Neural progenitor cell (in vitro differentiated cells): Measurements from ENCODE around the gene SPAG6. TPM values are rescaled to one million over a fixed set of nuclear protein-coding genes. Genes with fewer than 3 reads are reported as not detected.

Source experiments
- DNase-seq: peaks from one replicate; pipeline ENCODE4 v3.0.0-alpha.2; 2016; ENCODE audit warnings: low spot score
- H2AFZ ChIP-seq: fragments of 200-600 bp; sonication (generic); replicated peaks from 2 replicates; pipeline ENCODE4 v1.6.1; 2016; ENCODE audit warnings: antibody characterized with exemption
- H3F3A ChIP-seq: fragments of 200-600 bp; sonication (generic); 2 replicates; pipeline ENCODE4 v1.6.1; 2016; ENCODE audit warnings: antibody characterized with exemption, low read depth
- H3K27ac ChIP-seq: fragments of 200-600 bp; sonication (generic); 2 replicates; pipeline ENCODE4 v1.5.1; 2016; ENCODE audit warnings: mild to moderate bottlenecking
- H3K27me3 ChIP-seq: fragments of 200-600 bp; sonication (generic); 2 replicates; pipeline ENCODE4 v1.6.1; 2016; ENCODE audit warnings: mild to moderate bottlenecking, moderate library complexity
- H3K36me3 ChIP-seq: fragments of 200-600 bp; sonication (generic); 2 replicates; pipeline ENCODE4 v1.5.1; 2016
- H3K4me1 ChIP-seq: fragments of 200-600 bp; sonication (generic); 2 replicates; pipeline ENCODE4 v1.6.1; 2016; ENCODE audit warnings: mixed run types
- H3K4me2 ChIP-seq: fragments of 200-600 bp; sonication (generic); 2 replicates; pipeline ENCODE4 v1.6.1; 2016
- H3K4me3 ChIP-seq: fragments of 200-600 bp; sonication (generic); 2 replicates; pipeline ENCODE4 v1.5.1; 2016
- H3K79me2 ChIP-seq: fragments of 200-600 bp; sonication (generic); 2 replicates; pipeline ENCODE4 v1.6.1; 2016; ENCODE audit warnings: low read depth
- H3K9ac ChIP-seq: fragments of 200-600 bp; sonication (generic); 2 replicates; pipeline ENCODE4 v1.6.1; 2016
- H3K9me3 ChIP-seq: fragments of 200-600 bp; sonication (generic); 2 replicates; pipeline ENCODE4 v1.5.1; 2016; ENCODE audit warnings: low read depth
- H4K20me1 ChIP-seq: fragments of 200-600 bp; sonication (generic); 2 replicates; pipeline ENCODE4 v1.6.1; 2016; ENCODE audit warnings: low read depth
- H3K27ac Mint-ChIP-seq: 3 replicates; pipeline ENCODE4 v1.8.0; 2021; ENCODE audit warnings: mixed read lengths
- H3K27me3 Mint-ChIP-seq: 2 replicates; pipeline ENCODE4 v1.8.0; 2022; ENCODE audit warnings: low read depth, mild to moderate bottlenecking, inconsistent platforms, moderate library complexity, mixed read lengths; ENCODE audit not compliant: insufficient read depth
- H3K36me3 Mint-ChIP-seq: 3 replicates; pipeline ENCODE4 v1.8.0; 2021; ENCODE audit warnings: mixed read lengths
- H3K4me1 Mint-ChIP-seq: 3 replicates; pipeline ENCODE4 v1.8.0; 2021; ENCODE audit warnings: mixed read lengths
- H3K4me3 Mint-ChIP-seq: 3 replicates; pipeline ENCODE4 v1.8.0; 2021; ENCODE audit warnings: mild to moderate bottlenecking, moderate library complexity, mixed read lengths
- H3K9me3 Mint-ChIP-seq: 3 replicates; pipeline ENCODE4 v1.8.0; 2020; ENCODE audit warnings: mixed read lengths
- EZH2 ChIP-seq: fragments of 200-600 bp; sonication (generic); IDR thresholded peaks from 2 replicates; pipeline ENCODE4 v1.6.1; 2017; ENCODE audit warnings: antibody characterized with exemption, mild to moderate bottlenecking, moderate library complexity
- EZH2phosphoT487 ChIP-seq: fragments of 200-600 bp; sonication (generic); IDR thresholded peaks from 2 replicates; pipeline ENCODE4 v1.6.1; 2017; ENCODE audit warnings: antibody characterized with exemption
- total RNA-seq: library from RNA; depleted of rRNA; stranded (reverse); fragments of >200 nt; gene quantifications from 2 replicates; pipeline ENCODE4 v1.2.3, GENCODE V29; 2015; ENCODE audit warnings: low replicate concordance
- TF ChIP-seq, protein P1 (sequence below): fragments of 200-600 bp; sonication (generic); IDR thresholded peaks from 2 replicates; pipeline ENCODE4 v1.5.1; 2017; ENCODE audit warnings: antibody characterized with exemption, mild to moderate bottlenecking

The SPAG6 gene
- total RNA-seq, 1 donor from 2014 or later = 0.71 TPM

GRCh38 chr10:22410846-22411245 is 65.5 kb downstream of the SPAG6 start:
- Histone ChIP-seq H3K4me1 (no peaks in the 10 kb centered on the region), H3K4me3 (no peak overlapping the region), H2AFZ (no peak overlapping the region), H4K20me1 (no peaks in the 10 kb centered on the region), H3F3A (no peaks in the 10 kb centered on the region), H3K27me3 (no peaks in the 10 kb centered on the region), H3K4me2 (no peak overlapping the region), H3K9me3 (no peaks in the 10 kb centered on the region), H3K27ac (no peak overlapping the region), H3K9ac (no peak overlapping the region), H3K36me3 (no peaks in the 10 kb centered on the region), H3K79me2 (no peaks in the 10 kb centered on the region)
- Mint-ChIP-seq H3K27me3 (peaks cover 4% of the 10 kb centered on the region), H3K36me3 (no peaks in the 10 kb centered on the region), H3K9me3 (peaks cover 9% of the 10 kb centered on the region), H3K4me3 (no peak overlapping the region), H3K27ac (no peak overlapping the region), H3K4me1 (no peaks in the 10 kb centered on the region)
- TF ChIP-seq, protein P1, sequence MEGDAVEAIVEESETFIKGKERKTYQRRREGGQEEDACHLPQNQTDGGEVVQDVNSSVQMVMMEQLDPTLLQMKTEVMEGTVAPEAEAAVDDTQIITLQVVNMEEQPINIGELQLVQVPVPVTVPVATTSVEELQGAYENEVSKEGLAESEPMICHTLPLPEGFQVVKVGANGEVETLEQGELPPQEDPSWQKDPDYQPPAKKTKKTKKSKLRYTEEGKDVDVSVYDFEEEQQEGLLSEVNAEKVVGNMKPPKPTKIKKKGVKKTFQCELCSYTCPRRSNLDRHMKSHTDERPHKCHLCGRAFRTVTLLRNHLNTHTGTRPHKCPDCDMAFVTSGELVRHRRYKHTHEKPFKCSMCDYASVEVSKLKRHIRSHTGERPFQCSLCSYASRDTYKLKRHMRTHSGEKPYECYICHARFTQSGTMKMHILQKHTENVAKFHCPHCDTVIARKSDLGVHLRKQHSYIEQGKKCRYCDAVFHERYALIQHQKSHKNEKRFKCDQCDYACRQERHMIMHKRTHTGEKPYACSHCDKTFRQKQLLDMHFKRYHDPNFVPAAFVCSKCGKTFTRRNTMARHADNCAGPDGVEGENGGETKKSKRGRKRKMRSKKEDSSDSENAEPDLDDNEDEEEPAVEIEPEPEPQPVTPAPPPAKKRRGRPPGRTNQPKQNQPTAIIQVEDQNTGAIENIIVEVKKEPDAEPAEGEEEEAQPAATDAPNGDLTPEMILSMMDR = no peak
- TF ChIP-seq EZH2phosphoT487 = no peak
- TF ChIP-seq EZH2 = no peak
- no peak for DNase-seq

GRCh38 chr10:22414146-22414545 is 68.8 kb downstream of the SPAG6 start:
- H3K9me3 ChIP-seq = no peaks in the 10 kb centered on the region
- H3K4me3 ChIP-seq = no peak overlapping the region
- H3K27ac Mint-ChIP-seq = no peak overlapping the region
- peaks cover 4% of the 10 kb centered on the region for H3K9me3 Mint-ChIP-seq
- TF ChIP-seq, protein P1 = no peak
- no peak for TF ChIP-seq EZH2phosphoT487
- no peak for TF ChIP-seq EZH2
- H4K20me1 ChIP-seq = no peaks in the 10 kb centered on the region
- H3F3A ChIP-seq = no peaks in the 10 kb centered on the region
- no peaks in the 10 kb centered on the region for H3K27me3 ChIP-seq
- no peak overlapping the region for H3K27ac ChIP-seq
- no peak overlapping the region for H3K9ac ChIP-seq
- no peaks in the 10 kb centered on the region for H3K79me2 ChIP-seq
- peaks cover 3% of the 10 kb centered on the region for H3K4me1 Mint-ChIP-seq
- no peak overlapping the region for H2AFZ ChIP-seq
- DNase-seq = no peak
- no peaks in the 10 kb centered on the region for H3K36me3 Mint-ChIP-seq
- no peaks in the 10 kb centered on the region for H3K27me3 Mint-ChIP-seq
- no peaks in the 10 kb centered on the region for H3K4me1 ChIP-seq
- no peaks in the 10 kb centered on the region for H3K36me3 ChIP-seq
- H3K4me3 Mint-ChIP-seq = no peak overlapping the region
- H3K4me2 ChIP-seq = no peak overlapping the region

DNA sequence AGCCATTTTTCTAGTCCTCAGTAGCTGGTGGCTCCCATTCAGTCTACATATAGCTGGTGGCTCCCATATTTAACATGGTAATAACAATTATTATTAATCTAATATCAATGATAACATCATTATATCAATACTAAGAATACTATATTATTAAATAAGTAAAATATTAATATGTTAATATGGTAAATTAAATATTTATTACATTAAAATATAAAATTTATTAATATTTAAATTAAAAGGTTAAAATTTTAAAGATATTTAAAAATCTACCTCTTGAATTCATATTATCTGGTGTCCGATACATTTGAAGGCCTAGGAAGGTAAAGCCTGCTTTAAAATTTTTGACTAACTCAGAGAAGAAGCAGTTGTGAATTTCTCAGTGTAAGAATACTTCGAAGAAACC is 69.8 kb downstream of the SPAG6 start:
- Mint-ChIP-seq H3K27me3 (no peaks in the 10 kb centered on the region), H3K36me3 (no peaks in the 10 kb centered on the region), H3K9me3 (no peaks in the 10 kb centered on the region), H3K27ac (no peak overlapping the region), H3K4me3 (no peak overlapping the region), H3K4me1 (peaks cover 3% of the 10 kb centered on the region)
- Histone ChIP-seq H3K4me2 (no peak overlapping the region), H3K27me3 (no peaks in the 10 kb centered on the region), H3K4me1 (no peaks in the 10 kb centered on the region), H3K9me3 (no peaks in the 10 kb centered on the region), H3F3A (no peaks in the 10 kb centered on the region), H3K27ac (no peak overlapping the region), H3K4me3 (no peak overlapping the region), H4K20me1 (no peaks in the 10 kb centered on the region), H3K36me3 (no peaks in the 10 kb centered on the region), H3K79me2 (no peaks in the 10 kb centered on the region), H3K9ac (no peak overlapping the region), H2AFZ (no peak overlapping the region)
- TF ChIP-seq EZH2 = no peak
- TF ChIP-seq, protein P1 = no peak
- no peak for TF ChIP-seq EZH2phosphoT487
- DNase-seq = no peak
